GF-D8 (cell line): ENCODE data around the gene LRRC2.
"Not testable (repeated sequence)": the region's sequence is repeated elsewhere in the genome, so short reads cannot be mapped to it uniquely, and the experiment has no call there.

Experiments used
- DNase-seq: peaks from one replicate; lab custom pipeline; 2025; lab: John Stamatoyannopoulos, UW

Gene LRRC2

DNA sequence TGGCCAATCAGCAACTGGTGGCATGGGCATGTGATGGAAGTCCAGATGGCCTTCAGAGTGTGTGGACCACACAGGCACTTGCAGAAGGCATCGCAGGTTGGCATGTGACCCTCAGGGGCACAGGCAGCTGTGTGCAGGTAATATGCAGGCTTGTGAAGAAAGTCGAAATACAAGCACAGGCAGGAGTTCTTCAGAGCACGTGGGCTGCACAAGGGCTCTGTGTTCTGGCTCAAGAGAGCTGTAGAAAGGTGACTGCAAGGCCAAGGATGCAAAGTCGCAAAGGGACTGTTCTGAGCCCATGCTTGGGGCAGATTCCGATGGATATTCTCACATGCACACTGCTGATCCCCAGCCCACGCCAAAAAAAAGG, 8.3 kb downstream of the LRRC2 start:
- DNase-seq, result no peak

DNA sequence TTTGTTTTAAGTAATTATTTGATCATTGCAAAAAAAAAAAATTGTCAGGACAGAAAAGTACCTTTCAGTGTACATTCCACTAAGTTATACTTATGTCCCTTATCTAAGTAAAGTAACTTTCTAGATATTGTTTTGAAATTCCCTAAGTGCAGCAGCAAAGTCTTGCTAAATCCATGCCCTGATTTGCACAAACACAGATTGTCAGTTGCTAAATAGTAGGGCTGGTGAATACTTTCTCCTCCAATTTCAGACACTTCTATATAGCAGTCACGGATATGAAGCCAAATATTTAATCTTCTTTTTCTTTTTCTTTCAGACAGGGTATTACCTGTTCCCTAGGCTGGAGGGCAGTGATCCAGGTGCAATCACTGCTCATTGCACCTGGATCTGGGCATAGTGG, 12.9 kb downstream of the LRRC2 start:
- DNase-seq, result no peak

DNA sequence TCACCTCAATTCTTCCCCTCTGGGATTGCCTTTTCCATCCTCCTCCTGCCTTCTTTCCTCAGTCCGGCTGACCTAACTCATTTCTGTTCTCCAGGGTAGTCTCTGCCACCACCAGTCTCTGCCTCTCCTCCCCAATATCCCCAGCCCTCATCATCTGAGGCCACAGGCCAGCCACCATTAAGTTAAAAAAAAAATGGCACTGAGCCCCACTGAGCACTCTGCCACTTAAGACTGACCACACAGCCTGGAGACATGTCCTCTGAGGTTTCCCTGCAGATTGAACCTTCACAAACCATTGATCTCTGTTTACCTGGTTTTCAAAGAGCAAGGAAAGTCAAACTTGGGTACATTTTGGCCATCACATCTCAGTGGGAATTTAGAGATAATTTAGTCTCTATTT, 13.6 kb downstream of the LRRC2 start:
- DNase-seq, result no peak

DNA sequence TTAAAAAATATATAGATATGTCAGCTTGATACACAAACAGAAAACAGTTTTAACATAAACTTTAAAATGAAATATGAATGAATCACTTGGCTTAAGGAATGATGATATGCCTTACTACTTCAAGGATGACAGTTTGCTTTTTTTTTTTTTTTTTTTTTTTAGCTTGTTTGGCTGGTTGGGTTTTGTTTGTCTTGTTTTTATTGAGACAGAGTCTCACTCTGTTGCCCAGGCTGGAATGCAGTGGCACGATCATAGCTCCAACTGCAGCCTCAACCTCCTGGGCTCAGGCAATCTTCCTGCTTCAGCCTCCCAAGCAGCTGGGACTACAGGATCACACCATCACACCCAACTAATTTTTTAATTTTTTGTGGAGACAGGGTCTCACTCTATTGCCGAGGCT, 14.5 kb downstream of the LRRC2 start:
- DNase-seq, result no peak

DNA sequence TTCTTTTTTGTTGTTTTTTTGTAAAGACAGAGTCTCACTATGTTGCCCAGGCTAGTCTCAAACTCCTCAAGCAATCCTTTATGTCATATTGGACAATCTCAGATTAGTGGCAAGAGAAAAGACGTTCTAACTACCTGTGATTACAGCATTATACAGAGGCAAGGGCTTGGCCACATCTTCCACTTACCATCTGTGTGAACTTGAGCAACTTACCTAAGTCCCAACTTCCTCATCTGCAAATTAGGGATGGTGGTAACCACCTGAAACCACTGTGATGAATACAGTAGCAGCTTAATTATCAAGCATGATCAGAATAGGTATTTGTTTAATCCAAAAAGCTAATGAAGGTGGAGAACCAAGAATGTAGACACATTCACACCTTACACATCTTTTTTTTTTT, 16.1 kb downstream of the LRRC2 start:
- no peak for DNase-seq

DNA sequence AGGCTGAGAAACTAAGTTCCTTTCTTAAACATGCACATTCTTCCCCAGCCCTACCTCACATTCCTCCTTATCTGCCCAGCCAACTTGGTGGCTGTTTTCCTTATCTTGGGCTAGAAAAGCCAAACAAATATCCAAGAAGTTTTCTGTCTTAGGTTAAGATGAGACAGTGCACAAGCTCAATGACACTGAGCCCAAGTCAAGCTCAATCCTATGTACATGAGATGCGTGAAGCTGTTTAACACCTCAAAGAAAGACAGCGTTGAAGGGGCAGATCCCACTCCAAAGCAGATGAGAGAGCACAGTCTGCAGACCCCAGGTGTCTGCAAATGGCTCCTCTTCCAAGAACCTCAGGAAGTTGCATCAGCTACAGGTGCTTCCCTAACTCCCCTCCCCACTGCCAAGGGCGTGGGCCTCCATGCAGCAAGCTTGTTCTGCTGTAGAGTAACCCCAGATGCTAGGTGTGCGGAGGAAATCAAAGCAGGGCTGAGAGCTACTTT, 16.6 kb downstream of the LRRC2 start:
- no peak for DNase-seq

DNA sequence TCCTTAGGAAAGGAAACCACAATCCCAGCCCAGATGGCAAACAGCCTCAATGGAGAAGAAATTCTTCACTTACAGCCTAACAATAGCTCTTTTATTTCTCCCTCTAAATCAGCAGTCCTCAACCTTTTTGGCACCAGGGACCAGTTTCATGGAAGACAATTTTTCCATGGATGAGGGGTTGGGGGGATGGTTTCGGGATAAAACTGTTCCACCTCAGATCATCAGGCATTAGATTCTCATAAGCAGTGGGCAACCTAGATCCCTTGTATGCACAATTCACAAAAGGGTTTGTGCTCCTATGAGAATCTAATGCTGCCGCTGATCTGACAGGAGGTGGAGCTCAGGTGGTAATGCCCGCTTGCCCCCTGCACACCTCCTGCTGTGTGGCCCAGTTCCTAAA, 17.5 kb downstream of the LRRC2 start:
- DNase-seq, result not testable (repeated sequence)

DNA sequence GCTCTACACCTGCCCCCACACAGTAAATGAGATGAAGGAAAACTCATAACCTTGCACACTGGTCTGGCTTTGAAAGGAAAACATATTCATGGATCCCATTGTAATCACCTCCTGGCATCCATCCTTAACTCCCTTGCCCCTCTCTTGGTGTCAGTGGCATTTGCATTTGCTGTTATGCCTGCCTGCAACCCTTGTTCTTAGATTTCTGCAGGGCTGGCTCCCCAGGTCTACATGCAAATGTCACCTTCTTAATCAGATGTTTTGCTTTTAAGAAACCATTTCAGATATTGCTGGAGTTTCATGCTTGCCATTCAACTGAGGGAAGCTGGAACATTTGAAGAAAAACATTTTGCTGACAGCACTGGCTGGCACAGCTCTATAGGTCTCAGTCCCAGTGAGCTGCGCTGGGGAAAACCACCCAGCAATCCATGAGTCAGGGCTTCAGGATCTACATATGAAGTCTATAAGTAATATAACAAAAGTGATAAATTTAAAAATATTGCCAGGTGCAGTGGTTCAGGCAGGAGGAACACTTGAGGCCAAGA, 19.1 kb downstream of the LRRC2 start:
- DNase-seq, result no peak

DNA sequence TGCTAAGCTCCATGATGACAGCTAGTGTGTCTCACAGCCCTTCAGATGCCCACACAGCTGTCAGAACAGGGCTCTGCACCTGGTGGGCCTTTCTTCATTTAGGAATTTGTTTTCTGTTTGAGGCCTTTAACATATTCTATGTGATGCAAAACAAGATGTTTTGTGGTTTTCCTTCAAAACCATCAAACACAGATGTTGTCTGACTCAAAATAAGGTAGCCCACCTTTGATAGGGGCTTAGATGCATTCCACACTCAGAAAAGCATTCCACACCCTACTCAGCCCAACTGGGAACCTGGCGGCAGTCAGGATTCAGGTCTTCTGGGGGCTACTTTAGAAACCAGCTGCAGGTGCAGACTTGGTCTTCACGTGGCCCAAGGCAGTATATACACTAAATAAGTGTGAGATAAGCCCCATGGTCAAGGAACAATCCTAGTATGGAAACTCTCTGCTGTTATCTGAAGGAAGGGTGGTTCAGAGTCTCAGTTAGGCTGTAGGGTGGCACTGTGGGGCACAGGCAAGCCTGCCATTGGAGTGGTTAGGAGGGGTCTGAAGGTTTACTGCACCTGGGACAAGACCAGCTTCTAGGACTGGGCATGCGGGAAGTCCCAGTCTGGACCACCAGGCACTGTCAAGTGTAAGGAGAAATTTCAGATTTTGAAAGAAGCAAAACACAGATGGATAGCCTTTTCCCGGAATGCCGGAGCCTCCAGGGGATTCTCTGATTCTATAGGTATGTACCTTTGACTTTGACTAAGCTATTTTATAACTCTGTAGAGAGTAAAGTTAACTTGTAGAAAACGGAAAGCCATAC, 20.1 kb downstream of the LRRC2 start:
- no peak for DNase-seq

DNA sequence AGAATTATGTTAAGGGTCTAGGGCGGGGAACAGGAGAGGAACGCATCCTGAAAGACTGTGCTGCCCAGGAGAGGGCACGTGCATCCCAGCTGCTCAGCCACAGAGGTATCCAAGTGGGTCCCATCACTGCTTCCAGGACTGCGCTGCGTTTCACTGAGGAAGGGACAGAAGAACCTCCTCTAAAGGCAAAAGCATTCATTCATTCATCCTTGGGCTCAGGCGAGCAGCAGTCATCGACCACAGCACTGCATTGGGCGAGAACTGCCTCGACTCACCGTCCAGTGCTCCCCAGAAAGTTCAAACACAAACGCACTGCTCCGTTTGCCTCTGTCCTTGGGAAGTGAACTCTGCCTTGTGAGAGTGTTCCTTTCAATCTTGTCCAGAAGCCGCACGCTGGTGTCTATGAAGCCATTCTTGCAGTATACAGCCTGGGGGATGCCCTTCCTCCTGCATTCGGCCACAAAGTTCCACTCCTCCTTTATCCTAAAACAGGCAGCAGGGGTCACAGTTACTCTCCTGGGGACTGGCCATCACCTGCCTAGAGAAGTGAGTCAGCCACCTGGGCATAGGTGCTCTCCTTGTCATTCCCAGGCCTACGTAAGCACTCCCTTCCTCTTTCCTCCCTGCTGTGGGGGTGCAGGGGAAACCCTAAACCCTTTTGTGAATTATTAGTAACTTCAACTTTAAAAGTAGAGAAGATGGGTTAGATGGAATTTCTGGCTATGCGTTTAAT, 21.2 kb downstream of the LRRC2 start:
- no peak for DNase-seq

DNA sequence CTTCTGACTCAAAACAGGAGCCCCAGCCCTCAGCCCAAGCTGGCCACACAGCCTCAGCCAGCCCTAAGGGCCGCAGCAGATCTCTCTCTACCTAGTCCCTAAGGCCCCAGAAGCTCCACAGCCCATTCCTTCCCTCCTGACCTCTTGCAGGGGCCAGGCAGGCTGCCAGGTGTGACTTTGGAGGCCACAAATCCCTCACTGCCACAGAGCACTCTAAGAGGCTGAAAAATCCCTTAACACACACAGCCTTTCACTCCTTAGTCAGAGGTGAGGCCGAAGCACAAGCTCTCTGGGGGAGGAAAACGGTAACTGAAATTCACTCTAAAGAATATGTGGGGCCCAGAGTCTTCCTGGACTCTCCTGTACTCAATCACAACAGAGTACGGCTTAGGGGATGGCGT, 23.3 kb downstream of the LRRC2 start:
- no peak for DNase-seq

DNA sequence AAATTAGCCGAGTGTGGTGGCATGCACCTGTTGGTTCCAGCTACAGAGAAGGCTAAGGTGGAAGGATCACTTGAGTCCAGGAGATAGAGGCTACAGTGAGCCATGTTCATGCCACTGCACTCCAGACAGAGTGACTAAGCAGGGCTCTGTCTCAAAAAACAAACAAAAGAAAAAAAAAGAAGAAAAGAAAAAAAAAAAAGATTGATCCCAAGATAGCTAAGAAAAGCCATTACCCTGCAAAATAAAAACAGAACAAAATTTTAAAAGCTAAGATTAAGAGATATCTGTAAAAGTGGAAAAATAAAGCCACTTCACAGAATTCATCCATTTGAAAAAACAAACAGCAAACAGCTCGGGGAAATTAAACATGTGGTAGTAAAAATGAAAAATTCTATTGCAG, 23.8 kb downstream of the LRRC2 start:
- no peak for DNase-seq

DNA sequence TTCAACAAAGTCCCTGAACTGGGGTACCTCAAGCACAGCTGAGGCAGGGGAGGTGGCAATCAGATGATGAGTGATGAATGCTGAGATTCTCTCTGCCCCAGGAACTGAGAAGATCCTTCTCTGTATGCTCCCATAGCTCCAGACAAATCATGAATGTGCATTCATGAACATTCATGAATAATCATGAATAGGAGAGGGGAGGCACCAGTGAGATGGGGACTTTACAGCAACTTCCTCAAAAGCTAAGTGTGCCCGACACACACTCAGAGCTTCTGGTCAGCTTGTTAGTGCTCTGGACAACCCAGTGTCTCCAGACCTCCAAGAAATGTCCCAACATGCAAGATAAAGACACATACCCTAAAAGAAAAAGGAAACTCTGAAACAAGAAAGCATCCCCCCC, 24.3 kb downstream of the LRRC2 start:
- DNase-seq, result no peak

DNA sequence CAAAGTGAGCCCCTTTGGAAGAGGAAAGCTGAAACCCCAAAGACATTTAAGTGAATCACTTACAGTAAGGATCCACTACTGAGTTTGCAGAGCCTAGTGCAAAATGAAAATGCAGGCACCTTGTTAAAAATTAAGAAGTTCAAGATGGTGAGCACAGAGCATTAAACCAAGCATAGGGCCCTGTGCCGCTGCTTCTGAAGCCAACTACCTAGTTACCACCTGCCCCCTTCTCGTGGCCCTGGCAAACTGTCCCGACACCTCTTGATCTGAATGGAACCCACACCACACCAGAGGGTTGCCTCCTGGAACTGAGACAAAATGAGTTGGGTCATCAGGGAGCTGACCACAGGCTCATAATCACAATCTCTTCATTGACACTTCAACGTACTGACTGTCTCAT, 25.6 kb downstream of the LRRC2 start:
- DNase-seq, result no peak

DNA sequence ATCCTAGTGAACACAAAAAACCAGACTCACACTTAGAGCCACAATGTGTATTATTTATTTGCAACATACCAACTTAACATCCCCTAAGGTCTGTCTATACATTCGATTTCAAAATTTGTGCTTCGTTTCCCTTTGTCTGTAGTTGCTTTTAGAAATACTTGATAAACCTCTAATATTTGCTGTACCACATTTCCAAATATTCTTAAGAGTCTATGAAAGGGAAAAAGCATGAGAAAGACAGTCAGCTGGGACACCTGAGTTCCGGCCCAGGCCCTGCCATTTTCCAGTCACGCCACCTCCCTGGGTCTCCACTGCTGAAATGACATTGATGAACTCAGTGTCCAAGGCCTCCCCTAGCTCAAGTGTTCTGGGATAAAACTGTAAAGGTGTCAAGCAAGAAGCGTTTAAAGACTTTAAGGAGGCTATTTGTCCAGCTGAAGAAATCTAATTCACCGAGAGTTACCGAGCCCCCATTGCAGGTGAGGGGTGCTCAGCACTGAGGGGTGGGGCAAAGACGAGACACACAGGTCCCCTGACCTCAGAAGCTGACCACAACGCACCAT, 26.6 kb downstream of the LRRC2 start:
- DNase-seq, result no peak

DNA sequence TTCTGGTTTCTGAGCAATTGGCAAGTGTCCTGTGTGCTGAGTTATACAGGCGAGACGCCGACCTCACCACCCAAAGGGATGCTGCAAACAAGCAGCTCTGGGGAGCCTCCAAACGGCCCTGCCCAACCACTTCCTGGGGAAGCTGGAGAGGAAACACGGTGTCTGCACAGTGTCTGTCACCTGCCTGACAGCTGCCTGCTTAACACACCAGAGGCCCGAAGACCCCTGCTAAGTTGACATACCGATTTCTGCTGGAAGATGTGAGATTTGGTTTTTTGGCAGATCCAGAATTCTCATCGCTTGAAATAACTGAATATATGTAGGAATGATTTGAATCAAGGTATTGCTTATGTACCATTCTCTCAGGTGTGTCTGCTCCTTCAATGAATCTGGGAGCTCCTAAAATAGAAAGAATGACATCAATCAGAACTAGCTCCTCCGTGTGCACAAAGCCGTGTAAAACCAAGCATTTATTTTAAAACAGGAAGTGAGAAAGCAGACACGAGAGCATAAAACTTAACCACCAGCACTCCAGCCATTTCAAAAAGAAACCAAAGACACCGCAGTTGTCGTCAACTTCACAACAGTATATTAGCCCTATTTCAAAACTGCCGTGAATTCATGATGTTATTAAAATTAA, 27.2 kb downstream of the LRRC2 start:
- peak; percentile 79 for DNase-seq

DNA sequence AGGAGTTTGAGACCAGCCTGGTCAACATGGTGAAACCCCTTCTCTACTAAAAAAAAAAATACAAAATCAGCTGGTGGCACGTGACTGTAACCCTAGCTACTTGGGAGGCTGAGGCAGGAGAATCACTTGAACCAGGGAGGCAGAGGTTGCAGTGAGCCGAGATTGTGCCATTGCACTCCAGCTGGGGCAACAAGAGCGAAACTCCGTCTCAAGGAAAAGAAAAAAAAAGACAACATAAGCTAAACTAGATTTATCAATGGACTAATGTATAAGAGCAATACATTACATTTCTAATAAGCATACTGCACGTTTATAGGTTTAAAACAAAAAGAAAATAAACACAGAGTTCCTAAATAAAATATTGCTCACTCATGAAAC, 27.7 kb downstream of the LRRC2 start:
- DNase-seq, result not testable (repeated sequence)

DNA sequence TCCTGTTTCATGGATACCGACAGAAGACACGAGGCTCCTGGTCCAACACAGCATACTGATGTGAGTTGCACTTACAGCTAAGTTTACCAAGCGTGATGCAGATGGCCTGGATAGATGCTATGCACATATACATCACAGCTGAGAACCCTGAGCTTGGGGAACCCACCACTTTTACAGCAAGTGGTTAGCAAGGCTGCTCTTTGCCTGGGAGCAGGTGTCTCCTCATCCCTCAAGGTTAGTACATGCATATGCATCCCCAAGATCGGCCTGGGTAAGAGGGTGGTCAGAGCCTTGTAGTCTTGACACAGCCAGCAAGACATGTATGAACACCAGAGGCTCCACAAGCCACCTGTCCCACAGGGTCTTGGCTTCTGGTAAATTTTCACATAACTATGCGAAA, 28.3 kb downstream of the LRRC2 start:
- DNase-seq, result no peak

DNA sequence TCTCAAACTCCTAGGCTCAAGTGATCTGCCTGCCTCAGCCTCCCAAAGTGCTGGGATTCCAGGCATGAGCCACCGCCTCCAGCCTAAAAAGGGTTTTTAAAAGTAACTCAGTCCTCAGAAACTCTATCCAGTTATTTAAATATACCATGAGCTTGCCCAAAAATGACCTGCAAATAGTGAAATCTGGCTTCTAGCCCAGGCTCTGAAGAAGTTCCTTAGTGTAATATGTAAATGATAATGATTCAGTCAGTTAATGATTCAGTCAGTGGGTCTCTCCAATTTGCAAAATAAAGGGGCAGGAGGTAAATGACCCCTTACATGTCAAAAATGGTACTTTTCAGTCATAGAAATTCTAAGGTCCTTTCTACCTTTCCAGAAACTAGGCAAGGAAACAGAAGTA, 28.8 kb downstream of the LRRC2 start:
- no peak for DNase-seq

DNA sequence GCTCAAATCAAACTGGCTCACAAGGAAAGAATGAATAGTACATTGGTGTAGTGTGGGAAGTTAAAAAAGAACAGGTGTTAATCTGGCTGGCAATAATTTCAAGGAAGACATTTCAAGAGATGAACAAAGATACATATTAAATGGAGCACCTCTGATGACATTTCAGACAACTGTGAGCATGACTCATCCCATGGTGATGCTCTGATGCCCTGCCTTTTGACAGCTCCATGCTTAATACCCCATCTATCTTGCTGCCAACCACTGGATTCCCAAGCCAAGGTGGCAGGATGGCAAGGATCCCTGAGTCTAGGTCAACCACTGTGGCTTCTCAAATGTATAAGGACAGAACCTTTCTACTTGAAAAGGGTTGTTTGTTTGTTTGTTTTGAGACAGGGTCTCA, 29.3 kb downstream of the LRRC2 start:
- DNase-seq, result no peak

DNA sequence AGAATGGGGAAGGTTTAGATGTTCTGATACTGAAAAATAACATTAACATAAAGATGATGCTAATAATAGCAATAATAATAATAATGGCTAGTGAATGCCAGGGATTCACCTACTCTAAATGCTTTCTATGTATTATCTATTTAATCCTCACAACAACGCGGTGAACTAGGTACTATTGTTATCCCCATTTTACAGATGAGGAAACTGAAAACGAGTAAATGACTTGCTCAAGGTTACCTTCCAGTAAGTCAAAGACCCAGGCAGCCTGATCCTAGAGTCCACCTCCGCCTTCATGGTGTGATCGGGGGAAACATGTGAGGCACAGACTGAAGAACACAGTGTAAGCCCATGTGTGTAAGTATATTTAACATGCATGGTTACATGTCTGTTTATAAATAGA, 30.4 kb downstream of the LRRC2 start:
- no peak for DNase-seq

DNA sequence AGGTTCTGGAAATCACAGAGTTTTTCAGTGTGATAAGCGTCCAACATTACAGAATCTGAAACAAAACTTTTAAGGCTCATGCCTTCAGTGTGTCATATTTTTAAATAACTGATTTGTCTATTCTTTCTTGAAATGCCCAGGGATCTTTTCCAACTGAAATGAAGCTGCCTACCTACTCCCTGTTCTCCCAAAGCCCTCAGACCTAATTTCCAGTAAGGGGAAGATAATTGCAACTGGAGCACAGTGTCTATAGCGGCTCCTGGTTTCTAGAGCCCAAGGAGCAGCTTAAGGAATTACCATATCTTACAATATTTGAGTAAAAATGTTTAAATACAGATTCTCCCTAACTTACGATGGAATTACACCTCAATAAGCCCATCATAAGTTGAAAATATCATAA, 33.0 kb downstream of the LRRC2 start:
- DNase-seq, result no peak

DNA sequence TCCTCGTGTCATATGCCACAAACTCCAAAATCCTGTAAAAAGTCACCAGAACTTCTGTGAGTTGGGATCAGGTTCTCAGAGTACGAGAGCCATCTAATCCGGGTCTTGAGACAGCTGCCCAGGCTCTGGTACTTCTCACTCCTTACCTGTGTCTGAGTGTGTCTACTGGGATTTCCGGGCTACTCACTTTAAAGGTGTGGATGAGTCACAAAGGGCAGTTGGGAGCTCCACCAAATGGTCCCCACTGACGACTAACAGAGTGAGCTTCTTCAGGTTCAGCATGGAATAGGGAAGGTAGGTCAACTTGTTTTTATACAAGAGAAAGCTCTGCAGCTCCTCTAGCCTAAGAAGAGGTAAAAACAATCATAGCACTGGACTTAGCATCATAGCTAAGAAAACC, 38.9 kb downstream of the LRRC2 start:
- no peak for DNase-seq
